ENCODE data around the gene CDIPT. TPM values are rescaled to one million over a fixed set of nuclear protein-coding genes. Genes with fewer than 3 reads are reported as not detected.
"Not testable (repeated sequence)": the region's sequence is repeated elsewhere in the genome, so short reads cannot be mapped to it uniquely, and the experiment has no call there.

CDIPT gene
- total RNA-seq, 4 donors from 2014 or later, result 80.0 to 121 (median 94.8) TPM

GRCh38 chr16:29876217-29876593 is 13.2 kb upstream of the CDIPT start:
- no peak for TF ChIP-seq EP300 (IDR thresholded peaks at IDR 0.05)
- TF ChIP-seq POLR2A (IDR thresholded peaks at IDR 0.05), result no peak
- Histone ChIP-seq H3K4me1 (peaks cover 0 to 14% (median 3%) of the 10 kb centered on the region in 4 donors), H3K4me3 (peak overlapping the region in 2 of 4 donors; percentile 17 to 21), H3K36me3 (no peaks in the 10 kb centered on the region), H3K9me3 (no peaks in the 10 kb centered on the region), H3K27me3 (peaks cover 3 to 64% of the 10 kb centered on the region in 2 donors), H3K27ac (no peak overlapping the region)
- 20 to 21% methylated on average over 18 of the region's 18 CpGs for WGBS, 2 donors
- no peak for DNase-seq (ENCODE audit: low spot score in 2 of 2)

GRCh38 chr16:29875206-29875605 is 12.2 kb upstream of the CDIPT start:
- peaks cover 0 to 14% (median 3%) of the 10 kb centered on the region in 4 donors for H3K4me1 ChIP-seq
- no peaks in the 10 kb centered on the region for H3K36me3 ChIP-seq
- DNase-seq (ENCODE audit: low spot score in 2 of 2), result no peak
- no peak for TF ChIP-seq EP300 (IDR thresholded peaks at IDR 0.05)
- TF ChIP-seq POLR2A (IDR thresholded peaks at IDR 0.05), result no peak
- no peak for TF ChIP-seq CTCF (IDR thresholded peaks at IDR 0.05)
- 88 to 90% methylated on average over 5 to 6 of the region's 6 CpGs for WGBS, 2 donors
- no peak overlapping the region for H3K4me3 ChIP-seq
- no peaks in the 10 kb centered on the region for H3K9me3 ChIP-seq
- H3K27me3 ChIP-seq, result peaks cover 3 to 57% of the 10 kb centered on the region in 2 donors
- no peak overlapping the region for H3K27ac ChIP-seq

- H3K36me3 ChIP-seq, result no peaks in the 10 kb centered on the region
- TF ChIP-seq CTCF (IDR thresholded peaks at IDR 0.05) (no peak), EP300 (IDR thresholded peaks at IDR 0.05) (no peak), POLR2A (IDR thresholded peaks at IDR 0.05) (no peak)
- H3K4me3 ChIP-seq, result no peak overlapping the region
- DNase-seq (ENCODE audit: low spot score in 2 of 2), result no peak
- WGBS, 2 donors, result 77 to 88% methylated on average over 19 to 21 of the region's 26 CpGs
- no peak overlapping the region for H3K27ac ChIP-seq
- H3K4me1 ChIP-seq, result peaks cover 0 to 14% (median 3%) of the 10 kb centered on the region in 4 donors
- H3K9me3 ChIP-seq, result no peaks in the 10 kb centered on the region
- H3K27me3 ChIP-seq, result peaks cover 3 to 38% of the 10 kb centered on the region in 2 donors
These were observed 10.3 kb upstream of the CDIPT start for GRCh38 chr16:29873319-29873718.

- Histone ChIP-seq H3K9me3 (no peaks in the 10 kb centered on the region), H3K4me3 (no peak overlapping the region), H3K27ac (no peak overlapping the region), H3K4me1 (peaks cover 0 to 9% (median 3%) of the 10 kb centered on the region in 4 donors), H3K36me3 (no peaks in the 10 kb centered on the region), H3K27me3 (peaks cover 0 to 25% of the 10 kb centered on the region in 2 donors)
- TF ChIP-seq CTCF (IDR thresholded peaks at IDR 0.05) (no peak), EP300 (IDR thresholded peaks at IDR 0.05) (no peak)
- WGBS, 2 donors, result 91 to 93% methylated on average over 14 to 16 of the region's 16 CpGs
- DNase-seq (ENCODE audit: low spot score in 2 of 2), result no peak
These were observed 9.0 kb upstream of the CDIPT start for GRCh38 chr16:29871822-29872546.

- not testable (repeated sequence) for H3K9me3 ChIP-seq; H3K36me3 ChIP-seq; H3K4me3 ChIP-seq; H3K27ac ChIP-seq; H3K27me3 ChIP-seq; H3K4me1 ChIP-seq; DNase-seq (ENCODE audit: low spot score in 2 of 2)
- 82 to 87% methylated on average over 8 of the region's 8 CpGs for WGBS, 2 donors
These were observed 6.0 kb upstream of the CDIPT start for GRCh38 chr16:29869067-29869466.

- no peaks in the 10 kb centered on the region for H3K9me3 ChIP-seq
- peaks cover 0 to 4% (median 0%) of the 10 kb centered on the region in 4 donors for H3K4me1 ChIP-seq
- DNase-seq (ENCODE audit: low spot score in 2 of 2), result no peak
- no peaks in the 10 kb centered on the region for H3K27me3 ChIP-seq
- no peak overlapping the region for H3K27ac ChIP-seq
- WGBS, 2 donors, result 79 to 82% methylated on average over 6 to 8 of the region's 8 CpGs
- no peak for TF ChIP-seq CTCF (IDR thresholded peaks at IDR 0.05)
- TF ChIP-seq EP300 (IDR thresholded peaks at IDR 0.05), result no peak
- no peak for TF ChIP-seq POLR2A (IDR thresholded peaks at IDR 0.05)
- no peak overlapping the region for H3K4me3 ChIP-seq
- H3K36me3 ChIP-seq, result no peaks in the 10 kb centered on the region
These were observed 5.5 kb upstream of the CDIPT start for GRCh38 chr16:29868396-29869009.

Data from tibial nerve (tissue), 4 donors.